Aortic smooth muscle cell (primary cell): ENCODE data around the gene CTCF. TPM values are rescaled to one million over a fixed set of nuclear protein-coding genes. Genes with fewer than 3 reads are reported as not detected.

Source experiments
- total RNA-seq: library from RNA; depleted of rRNA; stranded (reverse); fragments of >200 nt; gene quantifications from 2 replicates; pipeline ENCODE4 v1.2.3, GENCODE V29; 2014

CTCF gene, protein sequence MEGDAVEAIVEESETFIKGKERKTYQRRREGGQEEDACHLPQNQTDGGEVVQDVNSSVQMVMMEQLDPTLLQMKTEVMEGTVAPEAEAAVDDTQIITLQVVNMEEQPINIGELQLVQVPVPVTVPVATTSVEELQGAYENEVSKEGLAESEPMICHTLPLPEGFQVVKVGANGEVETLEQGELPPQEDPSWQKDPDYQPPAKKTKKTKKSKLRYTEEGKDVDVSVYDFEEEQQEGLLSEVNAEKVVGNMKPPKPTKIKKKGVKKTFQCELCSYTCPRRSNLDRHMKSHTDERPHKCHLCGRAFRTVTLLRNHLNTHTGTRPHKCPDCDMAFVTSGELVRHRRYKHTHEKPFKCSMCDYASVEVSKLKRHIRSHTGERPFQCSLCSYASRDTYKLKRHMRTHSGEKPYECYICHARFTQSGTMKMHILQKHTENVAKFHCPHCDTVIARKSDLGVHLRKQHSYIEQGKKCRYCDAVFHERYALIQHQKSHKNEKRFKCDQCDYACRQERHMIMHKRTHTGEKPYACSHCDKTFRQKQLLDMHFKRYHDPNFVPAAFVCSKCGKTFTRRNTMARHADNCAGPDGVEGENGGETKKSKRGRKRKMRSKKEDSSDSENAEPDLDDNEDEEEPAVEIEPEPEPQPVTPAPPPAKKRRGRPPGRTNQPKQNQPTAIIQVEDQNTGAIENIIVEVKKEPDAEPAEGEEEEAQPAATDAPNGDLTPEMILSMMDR
- total RNA-seq = 18.7 and 20.1 TPM in 2 replicates

DNA sequence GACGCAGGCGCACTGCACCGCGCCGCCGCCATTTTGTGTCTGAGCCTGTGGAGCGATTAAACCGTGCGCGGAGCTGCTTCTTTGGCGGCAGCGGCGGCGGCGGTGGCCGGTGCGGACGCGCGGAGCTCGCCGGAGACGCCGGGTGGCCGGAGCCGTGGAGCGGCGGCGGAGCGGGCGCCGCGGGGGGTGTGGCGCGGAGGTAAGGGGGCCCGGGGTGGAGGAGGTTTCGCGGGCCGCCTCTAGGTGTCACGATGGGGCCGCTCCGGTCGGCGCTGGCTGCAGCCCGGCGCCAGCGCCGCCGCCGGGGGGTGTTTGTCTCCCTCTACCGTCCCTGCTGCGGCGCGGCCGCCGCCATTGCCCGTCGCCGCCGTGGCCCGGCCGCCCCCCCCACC, at the start of gene CTCF:
Gene CTCF, plus strand, starts transcription at position 1 of the 392 bp plus-strand sequence. CDS start 48,307 bp downstream, outside the sequence.

DNA sequence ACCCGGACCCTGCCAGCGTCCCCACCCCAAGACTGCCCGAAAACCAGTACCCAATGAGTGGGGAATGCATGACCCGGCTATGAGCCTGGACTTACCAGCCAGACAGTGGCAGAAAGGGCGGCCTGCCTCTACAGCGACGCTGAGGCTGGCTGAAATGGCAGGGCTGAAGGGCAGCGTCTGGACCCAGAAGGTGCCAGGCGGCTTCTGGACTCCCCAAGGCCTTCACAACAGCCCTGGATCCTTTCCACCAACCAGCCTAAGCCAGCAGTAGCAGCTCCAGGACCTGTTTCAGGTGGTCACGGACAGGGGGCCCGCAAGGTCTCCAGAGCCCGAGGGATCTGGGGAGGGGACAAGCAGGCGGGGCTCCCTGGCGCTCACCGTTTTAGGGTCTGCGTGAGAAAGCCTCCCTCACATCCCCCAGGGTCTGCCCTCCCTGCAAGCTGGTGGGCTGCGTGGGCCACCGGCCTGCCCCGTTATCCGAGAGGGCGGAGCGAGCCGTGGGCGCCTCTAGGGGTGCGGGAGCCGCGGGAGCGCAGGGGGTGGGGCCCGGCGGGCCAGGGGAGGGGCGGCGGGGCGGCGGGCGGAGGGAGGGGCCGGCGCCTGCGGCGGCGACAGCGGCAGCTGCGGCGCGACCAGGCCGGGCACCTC, 34.0 kb upstream of the CTCF start, which contains the start of gene RIPOR1:
Gene RIPOR1, plus strand, starts transcription at position 608 of the 648 bp plus-strand sequence. CDS start 9,618 bp downstream, outside the sequence.

GRCh38 chr16:67659675-67660563, 97.6 kb downstream of the CTCF start, which contains the start of gene ACD:
Gene ACD (minus strand): TSS chr16:67660260. CDS start chr16:67660220, 40 bp downstream.

GRCh38 chr16:67660564-67661028, 98.3 kb downstream of the CTCF start, which contains the start of gene PARD6A:
Gene PARD6A (plus strand): TSS chr16:67660960. CDS start chr16:67661039, 79 bp downstream.

DNA sequence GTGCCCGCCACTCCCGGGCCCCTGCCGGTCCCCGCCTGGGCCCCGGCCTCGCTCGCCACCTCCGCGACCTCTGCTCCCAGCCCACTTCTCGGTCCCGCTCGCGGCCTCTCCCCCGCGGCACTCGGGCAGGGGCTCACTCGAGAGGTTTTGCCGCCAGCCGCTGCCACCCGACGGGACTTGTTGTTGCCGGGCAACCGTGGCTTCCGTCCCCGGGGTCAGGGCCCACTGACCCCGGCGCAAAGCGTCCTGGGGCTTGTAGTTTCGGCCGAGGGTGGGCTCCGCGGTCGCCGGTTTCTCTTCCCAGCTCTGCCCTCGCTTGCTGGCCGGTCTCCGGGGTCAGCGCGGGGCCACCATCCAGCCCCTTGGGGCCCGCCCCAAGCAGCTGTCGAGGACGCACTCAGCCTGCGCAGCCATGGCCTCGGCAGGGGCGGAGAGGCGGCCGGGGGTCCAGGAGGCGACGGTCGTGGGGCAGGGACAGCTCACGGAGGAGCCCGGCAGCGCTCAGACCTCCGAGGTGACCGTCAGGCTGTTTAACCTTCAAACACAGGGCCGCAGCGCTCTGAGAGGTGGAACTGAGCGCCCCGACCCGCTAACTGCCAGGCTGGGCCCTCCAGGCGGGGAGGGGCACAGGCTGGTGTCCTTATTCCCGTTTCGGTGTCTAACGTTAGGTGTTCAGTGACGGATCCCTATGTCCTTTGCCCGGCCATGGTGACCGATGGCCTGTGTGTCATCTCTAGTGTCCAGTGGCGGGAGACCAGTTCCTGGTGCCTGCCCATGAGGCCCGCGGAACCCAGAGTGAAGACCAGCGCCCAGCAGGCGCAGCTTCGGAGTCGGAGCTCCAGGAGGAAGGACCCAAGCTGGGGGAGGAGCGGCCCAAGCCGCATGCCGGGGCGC, 104.5 kb downstream of the CTCF start, which contains the start of the genes C16orf86 and ENKD1:
Gene C16orf86, plus strand, starts transcription at position 256 of the 894 bp plus-strand sequence. Its CDS starts 157 bp downstream, at position 413.
Gene ENKD1, minus strand, starts transcription at position 192 of the 894 bp plus-strand sequence. CDS start 308 bp downstream, outside the sequence.

Other genes starting within 250 kb of the CTCF start
- under 0.01 TPM in 1 of 2 replicates, not detected in the other for gene KCTD19, start 235.8 kb upstream of the CTCF start, total RNA-seq
- not detected in 2 replicates for gene LRRC36, start 235.7 kb upstream of the CTCF start, total RNA-seq
- gene TPPP3, start 169.0 kb upstream of the CTCF start, total RNA-seq = 0.50 and 0.66 TPM in 2 replicates
- 5.2 and 6.3 TPM in 2 replicates for gene ZDHHC1, start 146.0 kb upstream of the CTCF start, total RNA-seq
- not detected in 2 replicates for gene HSD11B2, start 131.4 kb upstream of the CTCF start, total RNA-seq
- 103 and 115 TPM in 2 replicates for gene ATP6V0D1, start 81.4 kb upstream of the CTCF start, total RNA-seq
- not detected in 2 replicates for gene AGRP, start 79.0 kb upstream of the CTCF start, total RNA-seq
- 39.9 and 64.8 TPM in 2 replicates for gene RIPOR1, start 33.7 kb upstream of the CTCF start, total RNA-seq
- gene CARMIL2, start 82.6 kb downstream of the CTCF start, total RNA-seq = 0.19 and 0.26 TPM in 2 replicates
- 9.6 and 13.7 TPM in 2 replicates for gene ACD, start 97.7 kb downstream of the CTCF start, total RNA-seq
- gene PARD6A, start 98.4 kb downstream of the CTCF start, total RNA-seq = 2.5 and 3.4 TPM in 2 replicates
- 17.7 and 19.7 TPM in 2 replicates for gene ENKD1, start 104.2 kb downstream of the CTCF start, total RNA-seq
- 3.9 and 4.8 TPM in 2 replicates for gene C16orf86, start 104.3 kb downstream of the CTCF start, total RNA-seq
- gene GFOD2, start 156.8 kb downstream of the CTCF start, total RNA-seq = 13.8 and 15.2 TPM in 2 replicates
- 3.6 and 4.7 TPM in 2 replicates for gene RANBP10, start 244.0 kb downstream of the CTCF start, total RNA-seq
- gene TSNAXIP1, start 244.4 kb downstream of the CTCF start, total RNA-seq = 0.99 and 1.1 TPM in 2 replicates